SK-N-SH (cell line): ENCODE data around the gene CXCR5. TPM values are rescaled to one million over a fixed set of nuclear protein-coding genes. Genes with fewer than 3 reads are reported as not detected.

Source experiments
- CTCF ChIA-PET: fragments of 300-600, 350-600 bp; formaldehyde crosslinking; extraction: SDS; loops from one replicate; lab custom pipeline; 2021; lab: Yijun Ruan, JAX
- POLR2A ChIA-PET: fragments of 350-600 bp; sonication (Branson Sonifier 250); formaldehyde crosslinking; extraction: SDS; loops from one replicate; lab custom pipeline; 2020; ENCODE audit warnings: antibody characterized with exemption, inconsistent platforms; lab: Yijun Ruan, JAX
- DNase-seq: peaks from one replicate; pipeline ENCODE4 v3.0.0; 2012
- H2AFZ ChIP-seq: fragments of 200-600 bp; sonication (generic); 2 replicates; pipeline ENCODE4 v1.8.1; 2016; ENCODE audit warnings: antibody characterized with exemption, mild to moderate bottlenecking, low read depth
- H3F3A ChIP-seq: fragments of 200-600 bp; sonication (generic); replicated peaks from 2 replicates; pipeline ENCODE3; 2016; ENCODE audit warnings: antibody characterized with exemption, mild to moderate bottlenecking; ENCODE audit not compliant: insufficient read depth
- H3K27ac ChIP-seq, 2 experiments: fragments of 200-500 bp in 1 of 2; fragments of 200-600 bp in 1 of 2; sonication (Bioruptor generic) in 1 of 2; sonication (generic), shearing (Covaris generic) in 1 of 2; 2 replicates each; pipeline versions ENCODE4 v1.5.1 to v1.6.1; 2014 to 2016; ENCODE audit warnings: low read depth in 2 of 2, inconsistent platforms in 1 of 2, low read length in 1 of 2, mild to moderate bottlenecking in 1 of 2, mixed read lengths in 1 of 2
- H3K27me3 ChIP-seq: fragments of 200-600 bp; sonication (generic), shearing (Covaris generic); 2 replicates; pipeline ENCODE4 v1.6.1; 2016; ENCODE audit warnings: mixed run types; ENCODE audit not compliant: insufficient read depth
- H3K36me3 ChIP-seq, 2 experiments: fragments of 200-500 bp in 1 of 2; fragments of 200-600 bp in 1 of 2; sonication (Bioruptor generic) in 1 of 2; sonication (generic) in 1 of 2; replicated peaks in 1 of 2; 2 replicates each; pipeline versions ENCODE3 to v1.5.1; 2014 to 2016; ENCODE audit warnings: low read length in 1 of 2, mild to moderate bottlenecking in 1 of 2; ENCODE audit not compliant: insufficient read depth in 2 of 2, control insufficient read depth in 1 of 2
- H3K4me1 ChIP-seq, 2 experiments: fragments of 200-500 bp in 1 of 2; fragments of 200-600 bp in 1 of 2; sonication (Bioruptor generic) in 1 of 2; sonication (generic), shearing (Covaris generic) in 1 of 2; 2 replicates each; pipeline versions ENCODE4 v1.5.1 to v1.6.1; 2014 to 2016; ENCODE audit warnings: low read depth in 1 of 2, low read length in 1 of 2, mixed run types in 1 of 2; ENCODE audit not compliant: insufficient read depth in 2 of 2, control insufficient read depth in 1 of 2
- H3K4me2 ChIP-seq: fragments of 200-600 bp; sonication (generic), shearing (Covaris generic); 2 replicates; pipeline ENCODE4 v1.6.1; 2017; ENCODE audit warnings: mixed run types
- H3K4me3 ChIP-seq, 2 experiments: fragments of 200-500 bp in 1 of 2; fragments of 200-600 bp in 1 of 2; sonication (Bioruptor generic) in 1 of 2; sonication (generic), shearing (Covaris generic) in 1 of 2; 2 replicates each; pipeline versions ENCODE4 v1.5.1 to v1.8.1; 2014 to 2016; ENCODE audit warnings: low read depth in 2 of 2, inconsistent platforms in 1 of 2, low read length in 1 of 2, mild to moderate bottlenecking in 1 of 2, mixed read lengths in 1 of 2, moderate library complexity in 1 of 2
- H3K79me2 ChIP-seq: fragments of 200-600 bp; sonication (generic); 2 replicates; pipeline ENCODE4 v1.8.1; 2017; ENCODE audit warnings: mild to moderate bottlenecking; ENCODE audit not compliant: insufficient read depth
- H3K9ac ChIP-seq: fragments of 200-600 bp; sonication (generic); 2 replicates; pipeline ENCODE4 v1.6.1; 2017; ENCODE audit warnings: mixed run types
- H3K9me2 ChIP-seq: fragments of 200-600 bp; sonication (generic); 2 replicates; pipeline ENCODE4 v1.6.1; 2017; ENCODE audit warnings: mixed run types
- H3K9me3 ChIP-seq: fragments of 200-600 bp; sonication (generic); 2 replicates; pipeline ENCODE4 v1.6.1; 2017; ENCODE audit warnings: mixed run types, mild to moderate bottlenecking, moderate library complexity
- H4K20me1 ChIP-seq: fragments of 200-600 bp; sonication (generic); 2 replicates; pipeline ENCODE4 v1.6.1; 2017; ENCODE audit warnings: mild to moderate bottlenecking, mixed run types; ENCODE audit not compliant: insufficient read depth
- CHD2 ChIP-seq: fragments of 150-350 bp; IDR thresholded peaks from 2 replicates; pipeline ENCODE4 v1.6.1; 2018; ENCODE audit warnings: low read length; ENCODE audit not compliant: partially characterized antibody
- EP300 ChIP-seq, 2 experiments: IDR thresholded peaks; 2 replicates each; pipeline versions ENCODE4 v1.4.0 to v1.6.1; 2012; ENCODE audit warnings: borderline replicate concordance in 1 of 2, low read depth in 1 of 2, low read length in 1 of 2
- FOXJ3 ChIP-seq: sonication (generic); formaldehyde crosslinking; IDR thresholded peaks from 2 replicates; pipeline ENCODE4 v1.5.1; 2020; ENCODE audit warnings: mild to moderate bottlenecking, missing genetic modification reagents
- FOXM1 ChIP-seq: IDR thresholded peaks from 2 replicates; pipeline ENCODE4 v1.4.0; 2012; ENCODE audit warnings: low read depth, mild to moderate bottlenecking
- GABPA ChIP-seq: IDR thresholded peaks from 2 replicates; pipeline ENCODE4 v1.4.0; 2012; ENCODE audit warnings: low read depth, mild to moderate bottlenecking
- GATA2 ChIP-seq: sonication (generic); formaldehyde crosslinking; IDR thresholded peaks from 2 replicates; pipeline ENCODE4 v1.5.0; 2020; ENCODE audit warnings: mild to moderate bottlenecking, missing genetic modification reagents
- JUND ChIP-seq: IDR thresholded peaks from 2 replicates; pipeline ENCODE4 v1.4.0; 2012
- MXI1 ChIP-seq: IDR thresholded peaks from 2 replicates; pipeline ENCODE4 v1.6.1; 2012; ENCODE audit warnings: mild to moderate bottlenecking, low read depth, low read length, improper control_type of control experiment
- NRF1 ChIP-seq: IDR thresholded peaks from 2 replicates; pipeline ENCODE4 v1.6.1; 2012; ENCODE audit warnings: low read depth, mild to moderate bottlenecking, low read length
- RAD21 ChIP-seq: IDR thresholded peaks from 2 replicates; pipeline ENCODE4 v1.6.1; 2012; ENCODE audit warnings: mild to moderate bottlenecking, low read length
- RFX5 ChIP-seq: IDR thresholded peaks from 2 replicates; pipeline ENCODE4 v1.6.1; 2012; ENCODE audit warnings: mild to moderate bottlenecking, improper control_type of control experiment, low read length
- RXRA ChIP-seq: IDR thresholded peaks from 2 replicates; pipeline ENCODE4 v1.4.0; 2012; ENCODE audit warnings: low read depth, mild to moderate bottlenecking, borderline replicate concordance
- SIN3A ChIP-seq: IDR thresholded peaks from 2 replicates; pipeline ENCODE4 v1.6.1; 2012; ENCODE audit warnings: low read depth, mild to moderate bottlenecking, low read length, moderate library complexity, borderline replicate concordance
- TAF1 ChIP-seq: IDR thresholded peaks from 2 replicates; pipeline ENCODE4 v1.6.1; 2012; ENCODE audit warnings: low read depth, mild to moderate bottlenecking, low read length, moderate library complexity, borderline replicate concordance
- TCF12 ChIP-seq: IDR thresholded peaks from 2 replicates; pipeline ENCODE4 v1.4.0; 2012
- TEAD4 ChIP-seq: IDR thresholded peaks from 2 replicates; pipeline ENCODE4 v1.4.0; 2012; ENCODE audit warnings: mild to moderate bottlenecking, borderline replicate concordance; ENCODE audit not compliant: insufficient read depth
- WGBS: methylation state at CpG from one replicate; pipeline ENCODE4 v1.1.6; 2017; ENCODE audit warnings: low lambda C conversion rate; 5-methylcytosine and 5-hydroxymethylcytosine counted together
- polyA plus RNA-seq, 3 experiments: library from polyadenylated mRNA; depleted of rRNA; stranded (reverse); fragments of >200 nt; gene quantifications; 2 replicates each; pipeline ENCODE4 v1.2.3, GENCODE V29; 2012
- TF ChIP-seq, protein P1 (sequence below): fragments of 150-350 bp; IDR thresholded peaks from 2 replicates; pipeline ENCODE4 v1.6.1; 2017; ENCODE audit warnings: antibody characterized with exemption, low read length, low read depth, borderline replicate concordance
- TF ChIP-seq, protein P2 (sequence below): IDR thresholded peaks from 2 replicates; pipeline ENCODE4; 2012
- TF ChIP-seq, protein P3 (sequence below): fragments of 150-350 bp; IDR thresholded peaks from 2 replicates; pipeline ENCODE4 v1.6.1; 2016; ENCODE audit warnings: mild to moderate bottlenecking, low read depth, low read length
- TF ChIP-seq, protein P4 (sequence below): IDR thresholded peaks from 2 replicates; pipeline ENCODE4 v1.6.1; 2012; ENCODE audit warnings: mild to moderate bottlenecking, low read depth, low read length, moderate library complexity

CXCR5 gene
- polyA plus RNA-seq, 1 of the 3 experiments (the other 2 are of a cell fraction) = 0.02 TPM

DNA sequence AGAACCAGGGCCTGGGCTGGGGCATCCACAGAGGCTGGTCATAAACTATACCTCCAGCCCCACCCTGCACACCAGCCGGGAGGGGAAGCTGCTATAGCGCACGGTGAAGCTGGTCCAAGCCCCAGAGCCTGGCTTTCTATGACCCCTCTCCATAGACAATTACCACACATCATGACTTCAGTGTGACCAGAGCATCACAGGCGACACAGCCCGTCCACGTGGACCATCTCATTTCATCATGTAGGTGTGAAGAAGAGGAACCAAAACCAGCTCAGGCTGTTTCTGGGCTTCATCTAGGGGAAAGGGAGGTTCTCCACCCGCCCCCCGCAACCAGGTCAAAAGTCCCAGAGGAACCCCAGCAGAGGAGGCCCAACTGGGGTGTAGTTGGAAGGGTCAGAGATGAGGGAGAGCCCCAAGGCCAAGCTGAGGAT is 3.0 kb downstream of the CXCR5 start:
- Histone ChIP-seq H3K4me2 (no peak overlapping the region), H3K36me3 (no peaks in the 10 kb centered on the region), H3K9me3 (no peaks in the 10 kb centered on the region), H3K9me2 (no peaks in the 10 kb centered on the region), H3K27me3 (no peaks in the 10 kb centered on the region), H3K4me1 (peaks cover 0 to 14% of the 10 kb centered on the region in 2 experiments; a peak in 2 of 4 replicates), H3K9ac (no peak overlapping the region), H3K79me2 (no peaks in the 10 kb centered on the region), H3F3A (peaks cover 18% of the 10 kb centered on the region), H3K27ac (no peak overlapping the region), H4K20me1 (no peaks in the 10 kb centered on the region), H2AFZ (no peak overlapping the region), H3K4me3 (no peak overlapping the region)
- TF ChIP-seq, protein P1, sequence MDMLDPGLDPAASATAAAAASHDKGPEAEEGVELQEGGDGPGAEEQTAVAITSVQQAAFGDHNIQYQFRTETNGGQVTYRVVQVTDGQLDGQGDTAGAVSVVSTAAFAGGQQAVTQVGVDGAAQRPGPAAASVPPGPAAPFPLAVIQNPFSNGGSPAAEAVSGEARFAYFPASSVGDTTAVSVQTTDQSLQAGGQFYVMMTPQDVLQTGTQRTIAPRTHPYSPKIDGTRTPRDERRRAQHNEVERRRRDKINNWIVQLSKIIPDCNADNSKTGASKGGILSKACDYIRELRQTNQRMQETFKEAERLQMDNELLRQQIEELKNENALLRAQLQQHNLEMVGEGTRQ = no peak
- TF ChIP-seq EP300 (IDR thresholded peaks at IDR 0.05; ENCODE audit: borderline replicate concordance in 1 of 2, low read depth in 1 of 2, low read length in 1 of 2) (no peak), FOXM1 (no peak), GABPA (no peak), NRF1 (no peak), RAD21 (no peak), TAF1 (no peak), TEAD4 (no peak), SIN3A (no peak), JUND (no peak), FOXJ3 (no peak), CHD2 (no peak), MXI1 (no peak), TCF12 (no peak), GATA2 (no peak), RFX5 (no peak), RXRA (no peak)
- TF ChIP-seq, protein P2, sequence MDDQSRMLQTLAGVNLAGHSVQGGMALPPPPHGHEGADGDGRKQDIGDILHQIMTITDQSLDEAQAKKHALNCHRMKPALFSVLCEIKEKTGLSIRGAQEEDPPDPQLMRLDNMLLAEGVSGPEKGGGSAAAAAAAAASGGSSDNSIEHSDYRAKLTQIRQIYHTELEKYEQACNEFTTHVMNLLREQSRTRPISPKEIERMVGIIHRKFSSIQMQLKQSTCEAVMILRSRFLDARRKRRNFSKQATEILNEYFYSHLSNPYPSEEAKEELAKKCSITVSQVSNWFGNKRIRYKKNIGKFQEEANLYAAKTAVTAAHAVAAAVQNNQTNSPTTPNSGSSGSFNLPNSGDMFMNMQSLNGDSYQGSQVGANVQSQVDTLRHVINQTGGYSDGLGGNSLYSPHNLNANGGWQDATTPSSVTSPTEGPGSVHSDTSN = no peak
- TF ChIP-seq, protein P3, sequence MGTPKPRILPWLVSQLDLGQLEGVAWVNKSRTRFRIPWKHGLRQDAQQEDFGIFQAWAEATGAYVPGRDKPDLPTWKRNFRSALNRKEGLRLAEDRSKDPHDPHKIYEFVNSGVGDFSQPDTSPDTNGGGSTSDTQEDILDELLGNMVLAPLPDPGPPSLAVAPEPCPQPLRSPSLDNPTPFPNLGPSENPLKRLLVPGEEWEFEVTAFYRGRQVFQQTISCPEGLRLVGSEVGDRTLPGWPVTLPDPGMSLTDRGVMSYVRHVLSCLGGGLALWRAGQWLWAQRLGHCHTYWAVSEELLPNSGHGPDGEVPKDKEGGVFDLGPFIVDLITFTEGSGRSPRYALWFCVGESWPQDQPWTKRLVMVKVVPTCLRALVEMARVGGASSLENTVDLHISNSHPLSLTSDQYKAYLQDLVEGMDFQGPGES = no peak
- TF ChIP-seq, protein P4, sequence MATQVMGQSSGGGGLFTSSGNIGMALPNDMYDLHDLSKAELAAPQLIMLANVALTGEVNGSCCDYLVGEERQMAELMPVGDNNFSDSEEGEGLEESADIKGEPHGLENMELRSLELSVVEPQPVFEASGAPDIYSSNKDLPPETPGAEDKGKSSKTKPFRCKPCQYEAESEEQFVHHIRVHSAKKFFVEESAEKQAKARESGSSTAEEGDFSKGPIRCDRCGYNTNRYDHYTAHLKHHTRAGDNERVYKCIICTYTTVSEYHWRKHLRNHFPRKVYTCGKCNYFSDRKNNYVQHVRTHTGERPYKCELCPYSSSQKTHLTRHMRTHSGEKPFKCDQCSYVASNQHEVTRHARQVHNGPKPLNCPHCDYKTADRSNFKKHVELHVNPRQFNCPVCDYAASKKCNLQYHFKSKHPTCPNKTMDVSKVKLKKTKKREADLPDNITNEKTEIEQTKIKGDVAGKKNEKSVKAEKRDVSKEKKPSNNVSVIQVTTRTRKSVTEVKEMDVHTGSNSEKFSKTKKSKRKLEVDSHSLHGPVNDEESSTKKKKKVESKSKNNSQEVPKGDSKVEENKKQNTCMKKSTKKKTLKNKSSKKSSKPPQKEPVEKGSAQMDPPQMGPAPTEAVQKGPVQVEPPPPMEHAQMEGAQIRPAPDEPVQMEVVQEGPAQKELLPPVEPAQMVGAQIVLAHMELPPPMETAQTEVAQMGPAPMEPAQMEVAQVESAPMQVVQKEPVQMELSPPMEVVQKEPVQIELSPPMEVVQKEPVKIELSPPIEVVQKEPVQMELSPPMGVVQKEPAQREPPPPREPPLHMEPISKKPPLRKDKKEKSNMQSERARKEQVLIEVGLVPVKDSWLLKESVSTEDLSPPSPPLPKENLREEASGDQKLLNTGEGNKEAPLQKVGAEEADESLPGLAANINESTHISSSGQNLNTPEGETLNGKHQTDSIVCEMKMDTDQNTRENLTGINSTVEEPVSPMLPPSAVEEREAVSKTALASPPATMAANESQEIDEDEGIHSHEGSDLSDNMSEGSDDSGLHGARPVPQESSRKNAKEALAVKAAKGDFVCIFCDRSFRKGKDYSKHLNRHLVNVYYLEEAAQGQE = no peak
- no peak for DNase-seq
- POLR2A ChIA-PET = no interaction called here
- CTCF ChIA-PET = no interaction called here
- WGBS = 100% methylated on average over 2 of the region's 8 CpGs
